HepG2 (cell line): ENCODE measurements around the gene EPS8L1.

Experiments
- ARHGAP35 ChIP-seq: sonication (generic); formaldehyde crosslinking; IDR thresholded peaks from 2 replicates; pipeline ENCODE4 v1.9.0; 2022; ENCODE audit warnings: mild to moderate bottlenecking, inconsistent platforms, moderate library complexity, missing genetic modification reagents, borderline replicate concordance
- CTCF ChIP-seq: sonication (generic); formaldehyde crosslinking; IDR thresholded peaks from 2 replicates; pipeline ENCODE4 v1.5.0; 2020; ENCODE audit warnings: mild to moderate bottlenecking, missing genetic modification reagents, moderate library complexity
- EZH2 ChIP-seq: conservative IDR thresholded peaks from 2 replicates; pipeline ENCODE4 v1.6.1; 2012; ENCODE audit warnings: mild to moderate bottlenecking, low read depth, low read length, moderate library complexity
- GABPA ChIP-seq, 2 experiments: IDR thresholded peaks; 2 replicates each; pipeline ENCODE4 v1.6.1; 2011 to 2016; ENCODE audit warnings: low read depth in 2 of 2, low read length in 1 of 2, missing biosample characterization in 1 of 2, missing genetic modification characterization in 1 of 2
- GPN1 ChIP-seq: sonication (generic); formaldehyde crosslinking; IDR thresholded peaks from 2 replicates; pipeline ENCODE4 v1.5.1; 2020; ENCODE audit warnings: missing genetic modification reagents, borderline replicate concordance
- ISX ChIP-seq: sonication (generic); formaldehyde crosslinking; conservative IDR thresholded peaks from 2 replicates; pipeline ENCODE4 v1.5.0; 2020; ENCODE audit warnings: missing genetic modification reagents
- JUN ChIP-seq: sonication (generic); formaldehyde crosslinking; IDR thresholded peaks from 2 replicates; pipeline ENCODE4 v1.4.0; 2020; ENCODE audit warnings: mild to moderate bottlenecking, missing genetic modification reagents
- KAT7 ChIP-seq: IDR thresholded peaks from 2 replicates; pipeline ENCODE4 v1.6.1; 2018; ENCODE audit warnings: borderline replicate concordance, missing compliant biosample characterization
- KDM5A ChIP-seq: fragments of 200-600 bp; sonication (generic); IDR thresholded peaks from 2 replicates; pipeline ENCODE4 v1.7.0; 2018; ENCODE audit warnings: antibody characterized with exemption, mild to moderate bottlenecking, low read length, borderline replicate concordance
- POLR2A ChIP-seq, 2 experiments: IDR thresholded peaks; 2 replicates each; pipeline ENCODE4 v1.6.1; 2011; ENCODE audit warnings: low read depth in 2 of 2, low read length in 2 of 2, mild to moderate bottlenecking in 1 of 2, moderate library complexity in 1 of 2; ENCODE audit not compliant: insufficient read depth in 1 of 2
- PREB ChIP-seq: sonication (generic); formaldehyde crosslinking; IDR thresholded peaks from 2 replicates; pipeline ENCODE4 v1.4.0; 2020; ENCODE audit warnings: missing genetic modification reagents
- SP2 ChIP-seq: sonication (generic); formaldehyde crosslinking; IDR thresholded peaks from 2 replicates; pipeline ENCODE4 v1.5.1; 2020; ENCODE audit warnings: mild to moderate bottlenecking, missing genetic modification reagents
- SRF ChIP-seq: IDR thresholded peaks from 2 replicates; pipeline ENCODE4 v1.6.1; 2011; ENCODE audit warnings: mild to moderate bottlenecking, low read depth, low read length, moderate library complexity
- TF ChIP-seq, protein P1 (sequence below): fragments of 450-650 bp; IDR thresholded peaks from 2 replicates; pipeline ENCODE4 v1.6.1; 2017; ENCODE audit warnings: mild to moderate bottlenecking

DNA sequence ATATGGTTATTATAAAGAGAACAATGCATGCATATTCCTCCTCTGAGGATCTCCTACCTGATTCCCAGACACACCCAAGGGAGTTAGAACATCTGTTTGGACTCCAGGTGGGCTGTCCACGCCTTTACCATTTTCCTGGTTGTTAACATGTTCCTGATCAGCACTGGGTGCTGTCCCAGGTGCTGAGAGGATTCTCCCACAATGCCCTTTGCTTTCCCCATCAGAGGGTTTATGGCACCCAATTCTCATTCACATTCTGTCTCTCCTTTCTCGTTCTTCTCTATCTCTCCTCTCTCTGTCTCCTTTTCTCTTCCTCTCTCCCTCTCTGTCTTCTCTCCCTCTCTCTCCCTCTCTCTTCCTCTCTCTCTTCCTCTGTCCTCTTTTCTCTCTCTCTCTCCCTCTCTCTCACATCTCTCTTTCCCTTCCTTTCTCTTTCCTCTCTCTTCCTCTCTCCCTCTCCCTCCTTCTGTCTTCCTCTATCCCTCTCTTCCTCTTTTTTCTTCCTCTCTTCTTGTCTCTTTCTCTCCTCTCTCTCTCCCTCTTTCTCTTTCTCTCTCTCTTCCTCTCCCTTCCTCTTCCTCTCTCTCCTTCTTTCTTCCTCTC is 9.5 kb upstream of the EPS8L1 start:
- TF ChIP-seq SRF (no peak), GPN1 (CRISPR knock-in tag) (no peak), POLR2A (IDR thresholded peaks at IDR 0.05; ENCODE audit: insufficient read depth in 1 of 2, low read depth in 2 of 2, low read length in 2 of 2) (no peak), CTCF (CRISPR knock-in tag) (no peak), PREB (CRISPR knock-in tag) (no peak), ARHGAP35 (CRISPR knock-in tag) (no peak), JUN (CRISPR knock-in tag) (no peak), GABPA (IDR thresholded peaks at IDR 0.05; ENCODE audit: low read depth, low read length) (no peak), GABPA (CRISPR knock-in tag; IDR thresholded peaks at IDR 0.05; ENCODE audit: low read depth) (no peak), ISX (CRISPR knock-in tag) (no peak), KAT7 (CRISPR knock-in tag) (no peak), EZH2 (no peak), SP2 (CRISPR knock-in tag) (no peak), KDM5A (no peak)
- TF ChIP-seq, protein P1, sequence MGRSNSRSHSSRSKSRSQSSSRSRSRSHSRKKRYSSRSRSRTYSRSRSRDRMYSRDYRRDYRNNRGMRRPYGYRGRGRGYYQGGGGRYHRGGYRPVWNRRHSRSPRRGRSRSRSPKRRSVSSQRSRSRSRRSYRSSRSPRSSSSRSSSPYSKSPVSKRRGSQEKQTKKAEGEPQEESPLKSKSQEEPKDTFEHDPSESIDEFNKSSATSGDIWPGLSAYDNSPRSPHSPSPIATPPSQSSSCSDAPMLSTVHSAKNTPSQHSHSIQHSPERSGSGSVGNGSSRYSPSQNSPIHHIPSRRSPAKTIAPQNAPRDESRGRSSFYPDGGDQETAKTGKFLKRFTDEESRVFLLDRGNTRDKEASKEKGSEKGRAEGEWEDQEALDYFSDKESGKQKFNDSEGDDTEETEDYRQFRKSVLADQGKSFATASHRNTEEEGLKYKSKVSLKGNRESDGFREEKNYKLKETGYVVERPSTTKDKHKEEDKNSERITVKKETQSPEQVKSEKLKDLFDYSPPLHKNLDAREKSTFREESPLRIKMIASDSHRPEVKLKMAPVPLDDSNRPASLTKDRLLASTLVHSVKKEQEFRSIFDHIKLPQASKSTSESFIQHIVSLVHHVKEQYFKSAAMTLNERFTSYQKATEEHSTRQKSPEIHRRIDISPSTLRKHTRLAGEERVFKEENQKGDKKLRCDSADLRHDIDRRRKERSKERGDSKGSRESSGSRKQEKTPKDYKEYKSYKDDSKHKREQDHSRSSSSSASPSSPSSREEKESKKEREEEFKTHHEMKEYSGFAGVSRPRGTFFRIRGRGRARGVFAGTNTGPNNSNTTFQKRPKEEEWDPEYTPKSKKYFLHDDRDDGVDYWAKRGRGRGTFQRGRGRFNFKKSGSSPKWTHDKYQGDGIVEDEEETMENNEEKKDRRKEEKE: no peak
